Neural cell (in vitro differentiated cells): ENCODE results near the gene GRM5. TPM values are rescaled to one million over a fixed set of nuclear protein-coding genes. Genes with fewer than 3 reads are reported as not detected.

ENCODE experiments used
- H2AFZ ChIP-seq: fragments of 200-600, 300-800 bp; sonication (generic), shearing (Covaris generic); 2 replicates; pipeline ENCODE4 v1.6.0; 2014; ENCODE audit warnings: low read depth, mild to moderate bottlenecking, antibody characterized with exemption, low read length, moderate library complexity
- H3F3A ChIP-seq: fragments of 200-600 bp; shearing (Covaris generic); 2 replicates; pipeline ENCODE4 v1.6.1; 2016; ENCODE audit warnings: mild to moderate bottlenecking, moderate library complexity, mixed read lengths, antibody characterized with exemption, low read length; ENCODE audit not compliant: insufficient read depth, poor library complexity, severe bottlenecking
- H3K27ac ChIP-seq: fragments of 200-600, 300-800 bp; sonication (generic), shearing (Covaris generic); 2 replicates; pipeline ENCODE4 v1.5.1; 2014; ENCODE audit warnings: mild to moderate bottlenecking, low read length, moderate library complexity
- H3K27me3 ChIP-seq: fragments of 300-800, 200-600 bp; sonication (generic), shearing (Covaris generic); 2 replicates; pipeline ENCODE4 v1.6.0; 2014; ENCODE audit warnings: mild to moderate bottlenecking, low read depth, low read length, moderate library complexity; ENCODE audit not compliant: insufficient read depth
- H3K36me3 ChIP-seq: fragments of 300-800, 200-600 bp; sonication (generic), shearing (Covaris generic); 2 replicates; pipeline ENCODE4 v1.5.1; 2014; ENCODE audit warnings: mild to moderate bottlenecking, antibody characterized with exemption, low read length, moderate library complexity; ENCODE audit not compliant: insufficient read depth
- H3K4me2 ChIP-seq: fragments of 300-800, 200-600 bp; sonication (generic), shearing (Covaris generic); 2 replicates; pipeline ENCODE4 v1.6.0; 2014; ENCODE audit warnings: mild to moderate bottlenecking, low read length
- H3K4me3 ChIP-seq: fragments of 300-800, 200-600 bp; sonication (generic), shearing (Covaris generic); 2 replicates; pipeline ENCODE4 v1.5.1; 2014; ENCODE audit warnings: mild to moderate bottlenecking, low read length, moderate library complexity
- H3K79me2 ChIP-seq: fragments of 200-600 bp; shearing (Covaris generic); replicated peaks from 2 replicates; pipeline ENCODE4 v1.6.0; 2014; ENCODE audit warnings: mild to moderate bottlenecking, low read length, moderate library complexity; ENCODE audit not compliant: insufficient read depth
- H3K9ac ChIP-seq: fragments of 300-800, 200-600 bp; sonication (generic), shearing (Covaris generic); 2 replicates; pipeline ENCODE4 v1.6.1; 2016; ENCODE audit warnings: mild to moderate bottlenecking, low read length, mixed read lengths
- H3K9me2 ChIP-seq: fragments of 200-600 bp; shearing (Covaris generic); 2 replicates; pipeline ENCODE4 v1.6.1; 2016; ENCODE audit warnings: mild to moderate bottlenecking, low read length, mixed read lengths; ENCODE audit not compliant: insufficient read depth
- H3K9me3 ChIP-seq: fragments of 200-600, 300-800 bp; sonication (generic), shearing (Covaris generic); 2 replicates; pipeline ENCODE4 v1.6.1; 2016; ENCODE audit warnings: mild to moderate bottlenecking, mixed run types, low read length, moderate library complexity, mixed read lengths
- H4K20me1 ChIP-seq: fragments of 200-600 bp; shearing (Covaris generic); 2 replicates; pipeline ENCODE4 v1.6.1; 2016; ENCODE audit warnings: mild to moderate bottlenecking, mixed run types; ENCODE audit not compliant: insufficient read depth
- EP300 ChIP-seq: fragments of 450-650 bp; conservative IDR thresholded peaks from 2 replicates; pipeline ENCODE4 v1.6.1; 2014; ENCODE audit warnings: antibody characterized with exemption, mild to moderate bottlenecking, moderate library complexity; ENCODE audit not compliant: poor library complexity, severe bottlenecking
- EZH2 ChIP-seq: fragments of 200-600, 300-800 bp; shearing (Covaris generic), sonication (generic); IDR thresholded peaks from 2 replicates; pipeline ENCODE4 v1.6.1; 2014; ENCODE audit warnings: antibody characterized with exemption, low read length, borderline replicate concordance, mild to moderate bottlenecking; ENCODE audit not compliant: insufficient read depth, poor library complexity, severe bottlenecking
- MXI1 ChIP-seq: fragments of 450-650 bp; conservative IDR thresholded peaks from 2 replicates; pipeline ENCODE4 v1.6.1; 2014; ENCODE audit warnings: antibody characterized with exemption, mild to moderate bottlenecking; ENCODE audit not compliant: poor library complexity, severe bottlenecking
- POLR2AphosphoS5 ChIP-seq: IDR thresholded peaks from 2 replicates; pipeline ENCODE4 v1.6.1; 2012
- RAD21 ChIP-seq: fragments of 450-650 bp; conservative IDR thresholded peaks from 2 replicates; pipeline ENCODE4 v1.6.1; 2014; ENCODE audit warnings: antibody characterized with exemption, mild to moderate bottlenecking, moderate library complexity
- SMC3 ChIP-seq: fragments of 450-650 bp; conservative IDR thresholded peaks from 2 replicates; pipeline ENCODE4 v1.6.1; 2014; ENCODE audit warnings: antibody characterized with exemption, mild to moderate bottlenecking, moderate library complexity; ENCODE audit not compliant: poor library complexity
- TAF1 ChIP-seq: IDR thresholded peaks from 2 replicates; pipeline ENCODE4 v1.6.1; 2012; ENCODE audit warnings: low read depth
- polyA plus RNA-seq: library from polyadenylated mRNA; depleted of rRNA; stranded (reverse); fragments of >200 nt; gene quantifications from 2 replicates; pipeline ENCODE4 v1.2.3, GENCODE V29; 2014
- TF ChIP-seq, protein P1 (sequence below): fragments of 450-650 bp; IDR thresholded peaks from 2 replicates; pipeline ENCODE4 v1.5.1; 2014; ENCODE audit warnings: antibody characterized with exemption, mild to moderate bottlenecking, moderate library complexity; ENCODE audit not compliant: poor library complexity, severe bottlenecking
- TF ChIP-seq, protein P2 (sequence below): IDR thresholded peaks from 2 replicates; pipeline ENCODE4 v1.6.1; 2012; ENCODE audit warnings: borderline replicate concordance

Gene GRM5
- polyA plus RNA-seq, 1 donor from 2014 or later = 11.8 TPM

DNA sequence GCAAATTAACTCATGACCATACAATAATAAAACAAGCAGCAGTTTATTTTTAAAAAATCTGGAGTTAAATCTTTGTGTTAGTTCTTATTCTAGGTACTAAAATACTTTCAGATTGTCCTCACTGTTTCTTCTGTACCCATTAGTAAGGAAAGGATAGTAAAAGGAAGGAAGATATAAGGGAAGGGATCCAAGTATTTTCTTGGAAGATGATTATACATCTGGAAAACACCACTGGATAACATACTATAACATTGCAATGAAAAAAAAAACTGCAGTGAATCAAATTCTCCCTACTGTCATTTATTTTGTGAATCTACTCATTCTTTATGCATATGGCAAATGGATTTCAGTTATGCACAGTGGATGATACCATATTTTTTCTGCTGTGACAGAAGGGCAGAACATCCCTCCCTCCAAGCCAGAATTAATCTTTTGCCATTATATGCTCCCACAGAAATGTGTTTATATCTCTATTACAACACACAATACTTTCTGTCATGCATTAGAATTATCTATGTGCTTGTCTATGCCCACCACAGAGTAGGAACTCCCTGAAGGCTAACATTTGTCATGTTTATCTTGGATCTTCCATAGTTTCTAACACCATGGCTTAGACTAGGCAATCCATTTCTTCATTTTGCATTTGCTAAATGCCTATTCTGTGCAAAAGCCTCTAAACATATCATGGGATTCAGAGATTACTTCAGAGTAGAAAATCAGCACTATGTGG, 446.0 kb downstream of the GRM5 start:
- Histone ChIP-seq H3K9me3 (no peaks in the 10 kb centered on the region), H3K4me2 (no peak overlapping the region), H3K9ac (no peak overlapping the region), H3K9me2 (no peaks in the 10 kb centered on the region), H3K27me3 (no peaks in the 10 kb centered on the region), H3K36me3 (no peaks in the 10 kb centered on the region), H2AFZ (no peak overlapping the region), H3F3A (no peaks in the 10 kb centered on the region), H3K27ac (no peak overlapping the region), H4K20me1 (no peaks in the 10 kb centered on the region), H3K79me2 (no peaks in the 10 kb centered on the region), H3K4me3 (no peak overlapping the region)
- TF ChIP-seq, protein P1, sequence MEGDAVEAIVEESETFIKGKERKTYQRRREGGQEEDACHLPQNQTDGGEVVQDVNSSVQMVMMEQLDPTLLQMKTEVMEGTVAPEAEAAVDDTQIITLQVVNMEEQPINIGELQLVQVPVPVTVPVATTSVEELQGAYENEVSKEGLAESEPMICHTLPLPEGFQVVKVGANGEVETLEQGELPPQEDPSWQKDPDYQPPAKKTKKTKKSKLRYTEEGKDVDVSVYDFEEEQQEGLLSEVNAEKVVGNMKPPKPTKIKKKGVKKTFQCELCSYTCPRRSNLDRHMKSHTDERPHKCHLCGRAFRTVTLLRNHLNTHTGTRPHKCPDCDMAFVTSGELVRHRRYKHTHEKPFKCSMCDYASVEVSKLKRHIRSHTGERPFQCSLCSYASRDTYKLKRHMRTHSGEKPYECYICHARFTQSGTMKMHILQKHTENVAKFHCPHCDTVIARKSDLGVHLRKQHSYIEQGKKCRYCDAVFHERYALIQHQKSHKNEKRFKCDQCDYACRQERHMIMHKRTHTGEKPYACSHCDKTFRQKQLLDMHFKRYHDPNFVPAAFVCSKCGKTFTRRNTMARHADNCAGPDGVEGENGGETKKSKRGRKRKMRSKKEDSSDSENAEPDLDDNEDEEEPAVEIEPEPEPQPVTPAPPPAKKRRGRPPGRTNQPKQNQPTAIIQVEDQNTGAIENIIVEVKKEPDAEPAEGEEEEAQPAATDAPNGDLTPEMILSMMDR = no peak
- TF ChIP-seq, protein P2, sequence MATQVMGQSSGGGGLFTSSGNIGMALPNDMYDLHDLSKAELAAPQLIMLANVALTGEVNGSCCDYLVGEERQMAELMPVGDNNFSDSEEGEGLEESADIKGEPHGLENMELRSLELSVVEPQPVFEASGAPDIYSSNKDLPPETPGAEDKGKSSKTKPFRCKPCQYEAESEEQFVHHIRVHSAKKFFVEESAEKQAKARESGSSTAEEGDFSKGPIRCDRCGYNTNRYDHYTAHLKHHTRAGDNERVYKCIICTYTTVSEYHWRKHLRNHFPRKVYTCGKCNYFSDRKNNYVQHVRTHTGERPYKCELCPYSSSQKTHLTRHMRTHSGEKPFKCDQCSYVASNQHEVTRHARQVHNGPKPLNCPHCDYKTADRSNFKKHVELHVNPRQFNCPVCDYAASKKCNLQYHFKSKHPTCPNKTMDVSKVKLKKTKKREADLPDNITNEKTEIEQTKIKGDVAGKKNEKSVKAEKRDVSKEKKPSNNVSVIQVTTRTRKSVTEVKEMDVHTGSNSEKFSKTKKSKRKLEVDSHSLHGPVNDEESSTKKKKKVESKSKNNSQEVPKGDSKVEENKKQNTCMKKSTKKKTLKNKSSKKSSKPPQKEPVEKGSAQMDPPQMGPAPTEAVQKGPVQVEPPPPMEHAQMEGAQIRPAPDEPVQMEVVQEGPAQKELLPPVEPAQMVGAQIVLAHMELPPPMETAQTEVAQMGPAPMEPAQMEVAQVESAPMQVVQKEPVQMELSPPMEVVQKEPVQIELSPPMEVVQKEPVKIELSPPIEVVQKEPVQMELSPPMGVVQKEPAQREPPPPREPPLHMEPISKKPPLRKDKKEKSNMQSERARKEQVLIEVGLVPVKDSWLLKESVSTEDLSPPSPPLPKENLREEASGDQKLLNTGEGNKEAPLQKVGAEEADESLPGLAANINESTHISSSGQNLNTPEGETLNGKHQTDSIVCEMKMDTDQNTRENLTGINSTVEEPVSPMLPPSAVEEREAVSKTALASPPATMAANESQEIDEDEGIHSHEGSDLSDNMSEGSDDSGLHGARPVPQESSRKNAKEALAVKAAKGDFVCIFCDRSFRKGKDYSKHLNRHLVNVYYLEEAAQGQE = no peak
- no peak for TF ChIP-seq SMC3
- no peak for TF ChIP-seq POLR2AphosphoS5
- no peak for TF ChIP-seq MXI1
- TF ChIP-seq EZH2 = no peak
- no peak for TF ChIP-seq EP300
- TF ChIP-seq RAD21 = no peak
- no peak for TF ChIP-seq TAF1

DNA sequence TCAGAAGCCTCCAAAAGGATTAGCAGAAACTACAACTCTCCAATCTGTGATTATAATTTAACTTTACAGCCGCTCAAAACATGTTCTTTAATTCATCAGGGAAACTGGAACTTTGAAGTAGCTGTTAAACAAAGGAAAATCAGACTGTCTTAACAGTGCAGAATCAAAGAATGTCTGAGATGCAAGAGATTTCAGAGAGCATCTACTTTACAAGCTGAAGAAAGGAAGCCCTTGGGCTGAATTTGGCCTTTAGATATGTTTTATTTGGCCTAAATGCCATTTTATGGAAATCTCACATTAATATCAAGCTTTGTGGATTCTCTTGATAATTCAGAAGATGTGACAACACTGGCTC, 446.7 kb downstream of the GRM5 start:
- Histone ChIP-seq H3K27ac (no peak overlapping the region), H3K27me3 (no peaks in the 10 kb centered on the region), H2AFZ (no peak overlapping the region), H3K4me3 (no peak overlapping the region), H3K9me2 (no peaks in the 10 kb centered on the region), H3K4me2 (no peak overlapping the region), H3K79me2 (no peaks in the 10 kb centered on the region), H3K9me3 (no peaks in the 10 kb centered on the region), H3F3A (no peaks in the 10 kb centered on the region), H4K20me1 (no peaks in the 10 kb centered on the region), H3K36me3 (no peaks in the 10 kb centered on the region), H3K9ac (no peak overlapping the region)
- TF ChIP-seq SMC3 (no peak), POLR2AphosphoS5 (no peak), TAF1 (no peak), MXI1 (no peak), EZH2 (no peak), RAD21 (no peak), EP300 (no peak)
- TF ChIP-seq, protein P1 = no peak
- TF ChIP-seq, protein P2 = no peak
